ENCODE measurements around the gene ARFGAP2.

Gene ARFGAP2

DNA sequence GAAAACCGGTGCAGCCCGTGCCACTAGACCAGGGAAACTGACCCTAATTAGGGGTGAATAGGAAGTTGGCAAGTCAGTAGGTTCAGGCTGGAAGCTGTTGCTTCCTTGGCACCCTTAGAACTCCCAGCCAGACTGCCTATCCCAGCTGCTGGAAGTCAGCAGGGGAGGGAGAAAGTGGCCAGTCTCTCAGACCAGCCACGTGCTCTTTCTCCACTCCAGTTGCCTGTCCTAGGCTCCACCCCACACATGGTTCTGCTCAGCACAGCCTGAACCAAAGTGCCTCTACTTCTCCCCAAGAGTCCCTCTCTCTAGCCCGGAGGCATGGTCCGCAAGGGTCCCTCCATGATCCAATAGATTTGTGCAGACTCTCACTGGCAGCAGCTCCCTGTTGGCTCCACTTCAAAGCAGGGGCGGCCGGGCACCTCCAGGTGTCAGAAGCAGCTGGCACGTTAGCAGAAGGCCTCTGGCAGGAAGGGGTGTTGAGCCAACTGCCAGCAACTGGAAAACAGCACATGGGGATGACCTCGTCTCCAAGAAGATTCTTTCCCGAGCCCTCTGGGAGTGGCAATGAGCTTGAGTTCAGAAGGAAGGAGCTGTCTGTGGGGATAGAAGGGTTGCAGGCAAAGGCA is 27.7 kb downstream of the ARFGAP2 start:
- peak in 1 of 2 donors; percentile 31 for DNase-seq (ENCODE audit: low read depth in 2 of 2)
- TF ChIP-seq, protein P1, sequence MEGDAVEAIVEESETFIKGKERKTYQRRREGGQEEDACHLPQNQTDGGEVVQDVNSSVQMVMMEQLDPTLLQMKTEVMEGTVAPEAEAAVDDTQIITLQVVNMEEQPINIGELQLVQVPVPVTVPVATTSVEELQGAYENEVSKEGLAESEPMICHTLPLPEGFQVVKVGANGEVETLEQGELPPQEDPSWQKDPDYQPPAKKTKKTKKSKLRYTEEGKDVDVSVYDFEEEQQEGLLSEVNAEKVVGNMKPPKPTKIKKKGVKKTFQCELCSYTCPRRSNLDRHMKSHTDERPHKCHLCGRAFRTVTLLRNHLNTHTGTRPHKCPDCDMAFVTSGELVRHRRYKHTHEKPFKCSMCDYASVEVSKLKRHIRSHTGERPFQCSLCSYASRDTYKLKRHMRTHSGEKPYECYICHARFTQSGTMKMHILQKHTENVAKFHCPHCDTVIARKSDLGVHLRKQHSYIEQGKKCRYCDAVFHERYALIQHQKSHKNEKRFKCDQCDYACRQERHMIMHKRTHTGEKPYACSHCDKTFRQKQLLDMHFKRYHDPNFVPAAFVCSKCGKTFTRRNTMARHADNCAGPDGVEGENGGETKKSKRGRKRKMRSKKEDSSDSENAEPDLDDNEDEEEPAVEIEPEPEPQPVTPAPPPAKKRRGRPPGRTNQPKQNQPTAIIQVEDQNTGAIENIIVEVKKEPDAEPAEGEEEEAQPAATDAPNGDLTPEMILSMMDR (IDR thresholded peaks at IDR 0.05; ENCODE audit: low read depth, low read length): no peak
- no peak overlapping the region for H3K4me3 ChIP-seq (replicated peaks in 1 of 2; ENCODE audit: low read depth in 2 of 2, low read length in 2 of 2)

DNA sequence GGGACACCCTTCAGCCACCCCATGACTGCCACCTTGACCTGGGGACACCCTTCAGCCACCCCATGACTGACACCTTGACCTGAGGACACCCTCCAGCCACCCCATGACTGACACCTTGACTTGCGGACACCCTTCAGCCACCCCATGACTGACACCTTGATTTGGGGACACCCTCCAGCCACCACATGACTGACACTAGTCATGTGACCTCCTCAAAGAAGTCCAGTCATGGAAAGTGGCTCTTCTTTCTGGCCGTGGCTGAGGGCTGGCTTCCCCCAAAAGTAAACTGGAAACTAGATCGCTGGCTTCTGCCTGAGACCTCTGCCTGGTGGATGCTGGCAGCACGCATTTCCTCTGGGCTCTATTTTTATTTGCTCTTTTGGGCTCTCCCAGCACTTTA is 28.4 kb downstream of the ARFGAP2 start:
- TF ChIP-seq, protein P1 (IDR thresholded peaks at IDR 0.05; ENCODE audit: low read depth, low read length): no peak
- no peak for DNase-seq (ENCODE audit: low read depth in 2 of 2)
- no peak overlapping the region for H3K4me3 ChIP-seq (replicated peaks in 1 of 2; ENCODE audit: low read depth in 2 of 2, low read length in 2 of 2)

DNA sequence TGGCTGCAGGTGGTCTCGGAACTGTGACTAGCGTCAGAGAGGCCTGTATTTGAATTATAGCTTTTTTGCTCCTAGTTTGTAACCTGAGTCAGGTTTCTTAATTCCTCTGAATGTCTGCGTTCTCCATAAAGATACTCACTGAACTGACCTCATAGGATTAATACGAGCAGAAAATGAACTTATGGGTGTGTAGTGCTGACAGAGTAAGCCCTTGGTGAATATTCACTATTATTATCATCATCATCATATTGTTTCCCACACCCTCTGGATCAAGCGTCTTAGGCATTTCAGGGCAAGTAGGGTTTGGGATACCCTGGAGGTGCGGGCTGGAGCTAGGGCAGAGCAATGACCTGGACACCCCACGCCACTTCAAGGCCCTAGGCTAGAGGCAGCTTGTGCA is 29.0 kb downstream of the ARFGAP2 start:
- H3K4me3 ChIP-seq (replicated peaks in 1 of 2; ENCODE audit: low read depth in 2 of 2, low read length in 2 of 2): no peak overlapping the region

DNA sequence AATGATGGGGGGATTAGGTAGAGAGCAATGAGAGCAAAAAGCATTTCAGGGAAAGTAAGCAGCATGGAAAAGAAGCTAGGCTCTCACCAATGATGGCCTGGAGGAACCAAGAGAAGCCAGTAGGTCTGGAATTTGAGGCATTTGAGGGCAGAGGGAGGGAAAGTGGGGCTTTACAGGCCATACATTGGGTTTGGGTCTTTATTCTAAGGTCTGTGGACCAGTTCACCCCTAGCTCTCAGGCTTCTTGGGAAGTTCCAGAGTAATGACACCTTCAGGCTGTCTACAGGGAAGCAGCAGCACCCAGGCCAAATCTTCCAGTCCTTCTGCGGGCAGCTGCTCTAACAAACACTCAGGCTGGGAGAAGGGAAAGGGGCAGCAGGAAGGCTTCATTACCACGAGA is 29.4 kb downstream of the ARFGAP2 start:
- H3K4me3 ChIP-seq (replicated peaks in 1 of 2; ENCODE audit: low read depth in 2 of 2, low read length in 2 of 2): no peak overlapping the region
- TF ChIP-seq, protein P1 (IDR thresholded peaks at IDR 0.05; ENCODE audit: low read depth, low read length): no peak
- no peak for DNase-seq (ENCODE audit: low read depth in 2 of 2)

More for the DNA sequence above, 29.0 kb downstream of the ARFGAP2 start:
- TF ChIP-seq, protein P1 (IDR thresholded peaks at IDR 0.05; ENCODE audit: low read depth, low read length): no peak
- DNase-seq (ENCODE audit: low read depth in 2 of 2): no peak

DNA sequence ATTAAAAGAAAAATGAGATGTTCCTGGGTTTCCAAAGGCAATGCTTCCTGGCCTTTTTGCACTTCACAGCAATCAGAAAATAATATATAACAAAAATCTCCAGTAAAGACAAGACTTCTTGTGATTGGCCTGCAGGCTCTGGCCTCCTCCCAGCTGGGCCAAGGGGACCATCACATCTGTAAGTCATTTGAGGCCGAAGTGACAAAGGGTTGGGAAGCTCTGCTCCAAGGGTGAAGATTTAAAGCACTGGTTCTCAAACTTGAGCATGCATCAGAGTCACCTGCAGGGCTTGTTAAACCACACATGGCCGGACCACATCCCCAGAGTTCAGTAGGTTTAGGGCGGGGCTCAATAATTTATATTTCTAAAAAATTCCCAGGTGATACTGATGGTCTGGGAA is 32.1 kb downstream of the ARFGAP2 start:
- H3K4me3 ChIP-seq (replicated peaks in 1 of 2; ENCODE audit: low read depth in 2 of 2, low read length in 2 of 2): no peak overlapping the region
- no peak for DNase-seq (ENCODE audit: low read depth in 2 of 2)
- TF ChIP-seq, protein P1 (IDR thresholded peaks at IDR 0.05; ENCODE audit: low read depth, low read length): no peak

DNA sequence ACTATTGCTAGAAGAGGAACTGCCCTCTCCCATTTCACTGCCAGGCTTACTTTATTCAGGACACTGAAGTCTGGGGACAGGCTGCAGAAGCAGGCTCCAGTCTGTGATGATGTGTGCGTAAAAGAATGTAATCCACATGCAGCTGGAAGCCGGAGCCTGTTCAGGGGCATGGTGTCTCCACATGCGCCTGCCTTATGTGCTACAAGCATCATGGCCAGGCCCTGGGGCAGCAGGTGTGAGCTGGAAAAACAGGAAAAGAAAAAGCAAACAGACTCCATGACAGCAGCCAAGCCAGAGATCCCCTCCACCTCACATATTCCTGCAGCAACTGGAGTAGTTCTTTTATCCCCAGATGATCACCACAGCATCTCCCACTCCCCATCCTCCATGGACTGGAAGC is 33.4 kb downstream of the ARFGAP2 start:
- DNase-seq (ENCODE audit: low read depth in 2 of 2): peak; percentile 69 to 78
- H3K4me3 ChIP-seq (replicated peaks in 1 of 2; ENCODE audit: low read depth in 2 of 2, low read length in 2 of 2): no peak overlapping the region
- TF ChIP-seq, protein P1 (IDR thresholded peaks at IDR 0.05; ENCODE audit: low read depth, low read length): no peak

DNA sequence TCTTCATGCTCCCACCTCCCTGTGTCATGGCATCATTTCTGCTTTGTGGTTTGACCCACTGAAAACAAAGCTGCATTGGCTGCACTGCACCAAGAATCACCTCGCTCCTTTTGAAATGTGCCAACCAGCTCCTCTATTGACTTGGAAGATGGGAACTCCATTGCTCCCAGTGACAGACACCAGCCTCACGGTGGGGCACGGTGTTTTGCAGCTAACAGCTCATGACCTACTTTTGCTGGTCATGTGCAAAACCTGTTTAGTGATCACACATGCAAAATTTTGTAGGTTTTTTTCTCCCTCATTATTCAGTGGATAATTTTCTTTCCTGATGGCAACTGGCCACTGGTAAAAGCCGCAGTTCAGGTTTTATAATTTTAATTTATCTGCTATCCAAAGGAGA is 36.8 kb downstream of the ARFGAP2 start:
- no peak for DNase-seq (ENCODE audit: low read depth in 2 of 2)
- H3K4me3 ChIP-seq (replicated peaks in 1 of 2; ENCODE audit: low read depth in 2 of 2, low read length in 2 of 2): no peak overlapping the region
- TF ChIP-seq, protein P1 (IDR thresholded peaks at IDR 0.05; ENCODE audit: low read depth, low read length): no peak
